Thyroid gland (tissue), 4 donors: Measurements from ENCODE around the gene GSG1L2. TPM values are rescaled to one million over a fixed set of nuclear protein-coding genes. Genes with fewer than 3 reads are reported as not detected.

Source experiments
- DNase-seq, 2 donors: peaks; one replicate each; pipeline ENCODE4 v3.0.0-alpha.2; 2019
- H3K27ac ChIP-seq, 3 donors: fragments of 200-600 bp; sonication (generic); 1 replicate in 2 of 3; 2 replicates in 1 of 3; pipeline ENCODE4 v1.5.1; 2016 to 2019; ENCODE audit warnings: mild to moderate bottlenecking in 1 of 3, moderate library complexity in 1 of 3
- H3K27me3 ChIP-seq: fragments of 200-600 bp; sonication (generic); one replicate; pipeline ENCODE4 v1.5.1; 2019
- H3K36me3 ChIP-seq, 2 donors: fragments of 200-600 bp; sonication (generic); one replicate each; pipeline ENCODE4 v1.5.1; 2016 to 2019
- H3K4me1 ChIP-seq, 2 donors: fragments of 200-600 bp; sonication (generic); one replicate each; pipeline ENCODE4 v1.5.1; 2017 to 2019
- H3K4me3 ChIP-seq, 3 donors: fragments of 200-600 bp; sonication (generic); replicated peaks in 1 of 3; 1 replicate in 2 of 3; 2 replicates in 1 of 3; pipeline ENCODE4 v1.5.1; 2016; ENCODE audit warnings: mild to moderate bottlenecking in 1 of 3
- H3K9me3 ChIP-seq: fragments of 200-600 bp; sonication (generic); one replicate; pipeline ENCODE4 v1.5.1; 2017
- CTCF ChIP-seq, 6 experiments: fragments of 200-600 bp in 3 of 6; fragments of 450-650 bp in 3 of 6; sonication (generic) in 3 of 6; IDR thresholded peaks; one replicate each; pipeline ENCODE4 v1.5.1; 2016 to 2019; ENCODE audit warnings: antibody characterized with exemption in 6 of 6, mild to moderate bottlenecking in 2 of 6, inconsistent platforms in 1 of 6, moderate library complexity in 1 of 6
- POLR2A ChIP-seq, 2 donors: fragments of 450-650 bp; IDR thresholded peaks; one replicate each; pipeline ENCODE4 v1.6.1; 2017; ENCODE audit warnings: antibody characterized with exemption in 2 of 2, mild to moderate bottlenecking in 2 of 2, moderate library complexity in 1 of 2
- WGBS, 2 donors: methylation state at CpG; one replicate each; pipeline ENCODE4 v1.1.5; 2017; 5-methylcytosine and 5-hydroxymethylcytosine counted together
- intact Hi-C: fragments of 100-400 bp; cut with DNase I; formaldehyde crosslinking; loops from one replicate; pipeline ENCODE4 v1.15.1; 2023
- total RNA-seq, 4 donors: library from RNA; depleted of rRNA; stranded (reverse); fragments of >200 nt; gene quantifications; one replicate each; pipeline ENCODE4 v1.2.3, GENCODE V29; 2016

The GSG1L2 gene
- total RNA-seq, 4 donors from 2014 or later = not detected

- H3K27me3 ChIP-seq = no peaks in the 10 kb centered on the region
- H3K4me3 ChIP-seq = no peak overlapping the region
- 55 to 73% methylated on average over 11 of the region's 11 CpGs for WGBS, 2 donors
- no peaks in the 10 kb centered on the region for H3K4me1 ChIP-seq
- no peak for DNase-seq
- no peaks in the 10 kb centered on the region for H3K9me3 ChIP-seq
- TF ChIP-seq CTCF (IDR thresholded peaks at IDR 0.05) (no peak), POLR2A (IDR thresholded peaks at IDR 0.05) (no peak)
- no peaks in the 10 kb centered on the region for H3K36me3 ChIP-seq
- intact Hi-C loops = no loop called here
- no peak overlapping the region for H3K27ac ChIP-seq
These were observed 10.3 kb downstream of the GSG1L2 start for GRCh38 chr17:9811537-9811936.

GRCh38 chr17:9811086-9811485 is 10.8 kb downstream of the GSG1L2 start:
- no peaks in the 10 kb centered on the region for H3K36me3 ChIP-seq
- intact Hi-C loops = no loop called here
- TF ChIP-seq POLR2A (IDR thresholded peaks at IDR 0.05) (no peak), CTCF (IDR thresholded peaks at IDR 0.05) (no peak)
- no peak overlapping the region for H3K4me3 ChIP-seq
- H3K4me1 ChIP-seq = no peaks in the 10 kb centered on the region
- H3K9me3 ChIP-seq = no peaks in the 10 kb centered on the region
- H3K27ac ChIP-seq = no peak overlapping the region
- 81 to 85% methylated on average over 5 of the region's 5 CpGs for WGBS, 2 donors
- H3K27me3 ChIP-seq = no peaks in the 10 kb centered on the region
- no peak for DNase-seq

GRCh38 chr17:9810100-9810949 is 11.6 kb downstream of the GSG1L2 start:
- H3K27me3 ChIP-seq = no peaks in the 10 kb centered on the region
- H3K9me3 ChIP-seq = no peaks in the 10 kb centered on the region
- no peaks in the 10 kb centered on the region for H3K4me1 ChIP-seq
- DNase-seq = no peak
- 62 to 65% methylated on average over 4 of the region's 4 CpGs for WGBS, 2 donors
- TF ChIP-seq CTCF (IDR thresholded peaks at IDR 0.05) = no peak
- TF ChIP-seq POLR2A (IDR thresholded peaks at IDR 0.05) = no peak
- no peak overlapping the region for H3K27ac ChIP-seq
- H3K4me3 ChIP-seq = no peak overlapping the region
- H3K36me3 ChIP-seq = no peaks in the 10 kb centered on the region
- intact Hi-C loops = no loop called here

GRCh38 chr17:9809409-9809808 is 12.5 kb downstream of the GSG1L2 start:
- Histone ChIP-seq H3K27ac (no peak overlapping the region), H3K4me1 (no peaks in the 10 kb centered on the region), H3K9me3 (no peaks in the 10 kb centered on the region), H3K27me3 (no peaks in the 10 kb centered on the region), H3K36me3 (no peaks in the 10 kb centered on the region), H3K4me3 (no peak overlapping the region)
- DNase-seq = no peak
- 83 to 91% methylated on average over 8 of the region's 8 CpGs for WGBS, 2 donors
- intact Hi-C loops = no loop called here
- TF ChIP-seq POLR2A (IDR thresholded peaks at IDR 0.05) = no peak
- TF ChIP-seq CTCF (IDR thresholded peaks at IDR 0.05) = no peak

- intact Hi-C loops = no loop called here
- Histone ChIP-seq H3K9me3 (no peaks in the 10 kb centered on the region), H3K36me3 (no peaks in the 10 kb centered on the region), H3K4me3 (no peak overlapping the region), H3K27ac (no peak overlapping the region), H3K27me3 (no peaks in the 10 kb centered on the region), H3K4me1 (no peaks in the 10 kb centered on the region)
- TF ChIP-seq POLR2A (IDR thresholded peaks at IDR 0.05) = no peak
- no peak for TF ChIP-seq CTCF (IDR thresholded peaks at IDR 0.05)
- no peak for DNase-seq
- 80 to 84% methylated on average over 6 of the region's 6 CpGs for WGBS, 2 donors
These were observed 15.2 kb downstream of the GSG1L2 start for GRCh38 chr17:9806699-9807098.
